HepG2 (cell line): ENCODE data around the gene CASKIN1. TPM values are rescaled to one million over a fixed set of nuclear protein-coding genes. Genes with fewer than 3 reads are reported as not detected.
A peak's percentile ranks its signal among the peaks of the same experiment; 100 is the strongest.

Source experiments
- AHDC1 ChIP-seq: sonication (generic); formaldehyde crosslinking; IDR thresholded peaks from 2 replicates; pipeline ENCODE4 v1.5.1; 2020; ENCODE audit warnings: mild to moderate bottlenecking, missing genetic modification reagents, borderline replicate concordance
- ASH2L ChIP-seq: fragments of 300-600, 200-600 bp; sonication (generic); IDR thresholded peaks from 2 replicates; pipeline ENCODE4 v1.7.0; 2017; ENCODE audit warnings: low read depth, mild to moderate bottlenecking, moderate library complexity, mixed read lengths, low read length; ENCODE audit not compliant: insufficient read length
- BATF2 ChIP-seq: sonication (generic); formaldehyde crosslinking; IDR thresholded peaks from 2 replicates; pipeline ENCODE4 v1.8.0; 2022; ENCODE audit warnings: mild to moderate bottlenecking, missing genetic modification reagents, moderate library complexity
- HOXA5 ChIP-seq: sonication (generic); formaldehyde crosslinking; IDR thresholded peaks from 2 replicates; pipeline ENCODE4 v1.4.0; 2020; ENCODE audit warnings: missing genetic modification reagents
- JUN ChIP-seq: sonication (generic); formaldehyde crosslinking; IDR thresholded peaks from 2 replicates; pipeline ENCODE4 v1.4.0; 2020; ENCODE audit warnings: mild to moderate bottlenecking, missing genetic modification reagents
- MEF2D ChIP-seq: sonication (generic); formaldehyde crosslinking; IDR thresholded peaks from 2 replicates; pipeline ENCODE4 v1.5.1; 2020; ENCODE audit warnings: mild to moderate bottlenecking, missing genetic modification reagents
- NCOA1 ChIP-seq: sonication (generic); formaldehyde crosslinking; IDR thresholded peaks from 2 replicates; pipeline ENCODE4 v1.9.0; 2021; ENCODE audit warnings: missing genetic modification reagents
- NKX3-1 ChIP-seq: sonication (generic); formaldehyde crosslinking; IDR thresholded peaks from 2 replicates; pipeline ENCODE4 v1.5.0; 2020; ENCODE audit warnings: missing genetic modification reagents
- NONO ChIP-seq, 2 experiments: fragments of 450-650 bp in 1 of 2; sonication (generic) in 1 of 2; formaldehyde crosslinking in 1 of 2; IDR thresholded peaks in 1 of 2; conservative IDR thresholded peaks in 1 of 2; 2 replicates each; pipeline versions ENCODE4 v1.6.1 to v1.8.0; 2017 to 2022; ENCODE audit warnings: mild to moderate bottlenecking in 1 of 2, missing genetic modification reagents in 1 of 2, moderate library complexity in 1 of 2
- NR3C1 ChIP-seq: sonication (generic); formaldehyde crosslinking; IDR thresholded peaks from 2 replicates; pipeline ENCODE4 v1.4.0; 2020; ENCODE audit warnings: missing genetic modification reagents
- PCBP2 ChIP-seq: fragments of 200-400 bp; formaldehyde crosslinking; optimal IDR thresholded peaks from 2 replicates; pipeline ENCODE3; 2018; ENCODE audit warnings: low read length, low read depth; ENCODE audit not compliant: poor library complexity, severe bottlenecking
- SALL2 ChIP-seq: sonication (generic); formaldehyde crosslinking; IDR thresholded peaks from 2 replicates; pipeline ENCODE4 v1.8.1; 2023; ENCODE audit warnings: mild to moderate bottlenecking, missing genetic modification reagents, inconsistent platforms
- SMC3 ChIP-seq: IDR thresholded peaks from 2 replicates; pipeline ENCODE4 v1.6.1; 2011; ENCODE audit warnings: low read length, improper control_type of control experiment
- STAG1 ChIP-seq: sonication (generic); formaldehyde crosslinking; IDR thresholded peaks from 2 replicates; pipeline ENCODE4 v1.4.0; 2020; ENCODE audit warnings: missing genetic modification reagents
- ZNF580 ChIP-seq: IDR thresholded peaks from 2 replicates; pipeline ENCODE4 v1.6.1; 2016; ENCODE audit warnings: low read depth, borderline replicate concordance
- ZNF614 ChIP-seq: IDR thresholded peaks from 2 replicates; pipeline ENCODE4 v1.6.1; 2018; ENCODE audit warnings: missing biosample characterization, missing genetic modification reagents, inconsistent platforms, borderline replicate concordance
- ZNF691 ChIP-seq: sonication (generic); formaldehyde crosslinking; IDR thresholded peaks from 2 replicates; pipeline ENCODE4 v1.4.0; 2020; ENCODE audit warnings: missing genetic modification reagents, low read depth, mild to moderate bottlenecking, borderline replicate concordance
- ZNF780A ChIP-seq: sonication (generic); formaldehyde crosslinking; IDR thresholded peaks from 2 replicates; pipeline ENCODE4 v1.8.0; 2022; ENCODE audit warnings: mild to moderate bottlenecking, missing genetic modification reagents, moderate library complexity
- polyA plus RNA-seq, 8 experiments: library from polyadenylated mRNA; depleted of rRNA in 3 of 8; stranded (reverse) in 7 of 8; unstranded in 1 of 8; fragments of >200 nt; fragmentation: Illumina TruSeq in 4 of 8; extraction: Trizol in 4 of 8; gene quantifications; 2 replicates each; pipeline versions ENCODE4 v1.2.1 to v1.2.3, GENCODE V29; 2011 to 2016; ENCODE audit warnings: low read depth in 4 of 8, missing spikeins in 1 of 8, mixed read lengths in 1 of 8; ENCODE audit not compliant: insufficient read depth in 1 of 8
- total RNA-seq, 5 experiments: library from RNA; depleted of rRNA; stranded (reverse); fragments of >200 nt; fragmentation: Illumina TruSeq; extraction: Trizol; gene quantifications; 2 replicates each; pipeline ENCODE4 v1.2.3, GENCODE V29; 2016; ENCODE audit warnings: low read depth in 1 of 5
- TF ChIP-seq, protein P1 (sequence below): IDR thresholded peaks from 2 replicates; pipeline ENCODE4 v1.6.1; 2016; ENCODE audit warnings: control low read depth
- TF ChIP-seq, protein P2 (sequence below): IDR thresholded peaks from 2 replicates; pipeline ENCODE4 v1.6.1; 2016; ENCODE audit warnings: missing biosample characterization, missing genetic modification reagents, low read depth

CASKIN1 gene
- total and polyA plus RNA-seq, 2 of the 13 experiments (the other 11 are each of a cell fraction or from before 2014, with no cell fraction given) = 1.2 to 2.2 TPM

DNA sequence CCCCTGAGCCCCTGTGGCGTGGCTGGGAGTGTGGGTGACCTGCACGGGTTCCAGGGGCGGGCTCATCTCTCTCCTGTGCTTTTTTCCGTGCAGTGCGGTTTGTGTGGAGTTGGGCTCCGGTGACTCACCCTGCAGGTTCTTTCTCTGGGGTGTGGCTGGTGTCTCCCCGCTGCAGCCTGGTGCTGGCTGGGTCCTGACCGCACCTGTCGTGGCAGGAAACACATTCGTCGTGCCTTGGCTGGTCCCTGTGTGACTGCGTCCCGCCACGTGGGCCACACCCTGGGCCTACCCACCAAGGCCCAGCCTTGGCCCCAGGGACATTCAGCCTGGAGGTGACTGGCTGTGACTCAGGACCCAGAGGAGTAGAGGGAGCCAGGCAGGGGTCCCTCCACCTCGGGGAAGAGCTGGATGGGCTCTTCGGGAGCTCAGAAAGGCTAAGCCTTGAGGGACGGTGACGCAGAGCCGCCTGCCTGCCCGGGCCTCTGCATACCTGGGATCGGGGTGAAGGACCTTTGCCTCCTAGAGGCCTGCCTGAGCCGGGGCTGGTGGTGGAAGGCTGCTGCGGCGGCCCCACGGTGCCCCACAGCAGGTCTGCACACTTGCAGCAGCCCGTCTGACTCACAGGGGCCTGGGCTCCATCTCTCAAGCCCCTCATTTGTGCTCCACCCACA lies 33.1 kb downstream of the CASKIN1 start (continued):
- no peak for TF ChIP-seq NR3C1 (CRISPR knock-in tag)
- TF ChIP-seq ZNF691 (CRISPR knock-in tag) = no peak
- no peak for TF ChIP-seq NKX3-1 (CRISPR knock-in tag)
- no peak for TF ChIP-seq PCBP2
- peak; percentile 24 for TF ChIP-seq ASH2L
- no peak for TF ChIP-seq ZNF580 (CRISPR knock-in tag)
- TF ChIP-seq BATF2 (CRISPR knock-in tag) = no peak
- TF ChIP-seq MEF2D (CRISPR knock-in tag) = no peak
- no peak for TF ChIP-seq SMC3
- TF ChIP-seq NCOA1 (CRISPR knock-in tag) = no peak
- no peak for TF ChIP-seq AHDC1 (CRISPR knock-in tag)
- no peak for TF ChIP-seq ZNF780A (CRISPR knock-in tag)
- no peak for TF ChIP-seq STAG1 (CRISPR knock-in tag)
- no peak for TF ChIP-seq NONO (IDR thresholded peaks at IDR 0.05)
- peak; percentile 32; the same call in 1 of the 2 replicates for TF ChIP-seq NONO (CRISPR knock-in tag; conservative IDR thresholded peaks at IDR 0.05)
- no peak for TF ChIP-seq ZNF614 (CRISPR knock-in tag)
- 0 out of 2 replicates have a peak, but pooled peaks have one; percentile 41 for TF ChIP-seq JUN (CRISPR knock-in tag)
- TF ChIP-seq, protein P1, sequence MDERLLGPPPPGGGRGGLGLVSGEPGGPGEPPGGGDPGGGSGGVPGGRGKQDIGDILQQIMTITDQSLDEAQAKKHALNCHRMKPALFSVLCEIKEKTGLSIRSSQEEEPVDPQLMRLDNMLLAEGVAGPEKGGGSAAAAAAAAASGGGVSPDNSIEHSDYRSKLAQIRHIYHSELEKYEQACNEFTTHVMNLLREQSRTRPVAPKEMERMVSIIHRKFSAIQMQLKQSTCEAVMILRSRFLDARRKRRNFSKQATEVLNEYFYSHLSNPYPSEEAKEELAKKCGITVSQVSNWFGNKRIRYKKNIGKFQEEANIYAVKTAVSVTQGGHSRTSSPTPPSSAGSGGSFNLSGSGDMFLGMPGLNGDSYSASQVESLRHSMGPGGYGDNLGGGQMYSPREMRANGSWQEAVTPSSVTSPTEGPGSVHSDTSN (CRISPR knock-in tag) = no peak
- no peak for TF ChIP-seq HOXA5 (CRISPR knock-in tag)
- TF ChIP-seq, protein P2, sequence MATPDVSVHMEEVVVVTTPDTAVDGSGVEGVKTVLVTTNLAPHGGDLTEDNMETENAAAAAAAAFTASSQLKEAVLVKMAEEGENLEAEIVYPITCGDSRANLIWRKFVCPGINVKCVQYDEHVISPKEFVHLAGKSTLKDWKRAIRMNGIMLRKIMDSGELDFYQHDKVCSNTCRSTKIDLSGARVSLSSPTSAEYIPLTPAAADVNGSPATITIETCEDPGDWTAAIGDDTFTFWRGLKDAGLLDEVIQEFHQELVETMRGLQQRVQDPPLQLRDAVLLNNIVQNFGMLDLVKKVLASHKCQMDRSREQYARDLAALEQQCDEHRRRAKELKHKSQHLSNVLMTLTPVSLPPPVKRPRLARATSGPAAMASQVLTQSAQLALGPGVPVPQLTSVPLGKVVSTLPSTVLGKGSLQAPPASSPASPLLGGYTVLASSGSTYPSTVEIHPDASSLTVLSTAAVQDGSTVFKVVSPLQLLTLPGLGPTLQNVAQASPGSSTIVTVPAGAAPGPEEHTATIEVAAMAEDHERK (CRISPR knock-in tag) = no peak
- no peak for TF ChIP-seq SALL2 (CRISPR knock-in tag)
